CD4-positive, alpha-beta T cell treated with Interferon alpha-2 for 1 hour (primary cell): ENCODE measurements around the gene AKAP6.

Experiments used
- DNase-seq, 2 donors: peaks; one replicate each; pipeline ENCODE4 v3.0.0-alpha.2; 2020 to 2022

The AKAP6 gene

GRCh38 chr14:32683679-32684078, 354.6 kb downstream of the AKAP6 start:
- no peak for DNase-seq

GRCh38 chr14:32688941-32689340, 359.8 kb downstream of the AKAP6 start:
- DNase-seq: no peak

- DNase-seq: no peak
These were observed 363.3 kb downstream of the AKAP6 start for GRCh38 chr14:32692441-32692840.

- DNase-seq: no peak
These were observed 364.0 kb downstream of the AKAP6 start for GRCh38 chr14:32693114-32693513.

GRCh38 chr14:32694795-32695449, 365.8 kb downstream of the AKAP6 start:
- DNase-seq: no peak

- DNase-seq: no peak
These were observed 367.4 kb downstream of the AKAP6 start for GRCh38 chr14:32696325-32697091.

- no peak for DNase-seq
These were observed 368.0 kb downstream of the AKAP6 start for GRCh38 chr14:32697114-32697513.

GRCh38 chr14:32697704-32698103, 368.6 kb downstream of the AKAP6 start:
- no peak for DNase-seq

GRCh38 chr14:32698831-32699230, 369.7 kb downstream of the AKAP6 start:
- DNase-seq: no peak

GRCh38 chr14:32701475-32701874, 372.4 kb downstream of the AKAP6 start:
- DNase-seq: no peak

GRCh38 chr14:32702088-32702487, 373.0 kb downstream of the AKAP6 start:
- DNase-seq: no peak

- DNase-seq: peak; percentile 5 to 40
These were observed 373.5 kb downstream of the AKAP6 start for GRCh38 chr14:32702562-32702961.

GRCh38 chr14:32703183-32703621, 374.1 kb downstream of the AKAP6 start:
- no peak for DNase-seq

GRCh38 chr14:32706721-32707519, 377.8 kb downstream of the AKAP6 start:
- DNase-seq: no peak

GRCh38 chr14:32707742-32708500, 378.8 kb downstream of the AKAP6 start:
- DNase-seq: no peak

GRCh38 chr14:32709027-32709426, 379.9 kb downstream of the AKAP6 start:
- no peak for DNase-seq

GRCh38 chr14:32710231-32710671, 381.2 kb downstream of the AKAP6 start:
- DNase-seq: no peak

GRCh38 chr14:32710731-32711680, 381.9 kb downstream of the AKAP6 start:
- DNase-seq: peak in 1 of 2 donors; percentile 4

- DNase-seq: no peak
These were observed 384.8 kb downstream of the AKAP6 start for GRCh38 chr14:32713856-32714255.

GRCh38 chr14:32719601-32720000, 390.5 kb downstream of the AKAP6 start:
- DNase-seq: no peak

GRCh38 chr14:32720927-32721326, 391.8 kb downstream of the AKAP6 start:
- DNase-seq: no peak
